PC-9 (cell line): ENCODE measurements around the gene KRTAP9-2.
"Not testable (repeated sequence)": the region's sequence is repeated elsewhere in the genome, so short reads cannot be mapped to it uniquely, and the experiment has no call there.

Experiments
- CTCF ChIP-seq: fragments of 200-600 bp; sonication (generic); conservative IDR thresholded peaks from 2 replicates; pipeline ENCODE4 v1.6.1; 2017; ENCODE audit warnings: mixed run types, antibody characterized with exemption, mild to moderate bottlenecking, moderate library complexity
- EZH2 ChIP-seq: fragments of 200-600 bp; sonication (generic); IDR thresholded peaks from 2 replicates; pipeline ENCODE4 v1.8.0; 2017; ENCODE audit warnings: antibody characterized with exemption, low read depth

DNA sequence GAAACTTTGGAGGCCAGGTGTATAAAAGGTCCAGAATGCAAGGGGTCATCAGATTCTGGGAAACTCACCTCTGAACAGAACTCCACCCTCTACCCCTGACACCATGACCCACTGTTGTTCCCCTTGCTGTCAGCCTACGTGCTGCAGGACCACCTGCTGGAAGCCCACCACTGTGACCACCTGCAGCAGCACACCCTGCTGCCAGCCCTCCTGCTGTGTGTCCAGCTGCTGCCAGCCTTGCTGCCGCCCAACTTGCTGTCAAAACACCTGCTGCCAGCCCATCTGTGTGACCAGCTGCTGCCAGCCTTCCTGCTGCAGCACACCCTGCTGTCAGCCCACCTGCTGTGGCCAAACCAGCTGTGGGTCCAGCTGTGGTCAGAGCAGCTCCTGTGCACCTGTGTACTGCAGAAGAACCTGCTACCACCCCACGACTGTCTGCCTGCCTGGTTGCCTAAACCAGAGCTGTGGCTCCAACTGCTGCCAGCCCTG, 11.5 kb downstream of the KRTAP9-2 start, which contains the start of gene KRTAP9-8:
- TF ChIP-seq CTCF, EZH2: not testable (repeated sequence)
